GM12891 (cell line): Measurements from ENCODE around the gene FERMT2.

Source experiments
- POLR2A ChIP-seq: IDR thresholded peaks from 2 replicates; pipeline ENCODE4 v1.6.1; 2011; ENCODE audit warnings: low read depth, low read length, control low read depth
- POLR2AphosphoS5 ChIP-seq: IDR thresholded peaks from 2 replicates; pipeline ENCODE4 v1.6.1; 2011; ENCODE audit warnings: low read depth, low read length, control low read depth
- TAF1 ChIP-seq: IDR thresholded peaks from 2 replicates; pipeline ENCODE4 v1.6.1; 2011; ENCODE audit warnings: low read depth, low read length, control low read depth

- TF ChIP-seq TAF1 (no peak), POLR2A (no peak), POLR2AphosphoS5 (no peak)
Observed at GRCh38 chr14:52836063-52836462, 114.8 kb downstream of the FERMT2 start.
